K562 (cell line): Measurements from ENCODE around the gene SRRM4. TPM values are rescaled to one million over a fixed set of nuclear protein-coding genes. Genes with fewer than 3 reads are reported as not detected.

Experiments
- ARID1B ChIP-seq: fragments of 450-650 bp; IDR thresholded peaks from 2 replicates; pipeline ENCODE4 v1.6.1; 2016; ENCODE audit warnings: antibody characterized with exemption, mild to moderate bottlenecking, inconsistent platforms
- ARNT ChIP-seq, 2 experiments: fragments of 450-650 bp; IDR thresholded peaks; 2 replicates each; pipeline ENCODE4 v1.6.1; 2016; ENCODE audit warnings: mild to moderate bottlenecking in 1 of 2
- CEBPB ChIP-seq: fragments of 450-650 bp; IDR thresholded peaks from 2 replicates; pipeline ENCODE4 v1.6.1; 2016; ENCODE audit warnings: missing genetic modification characterization, missing compliant biosample characterization
- MYC ChIP-seq, 2 experiments: fragments of 250-450 bp in 1 of 2; sonication (Bioruptor Pico) in 1 of 2; IDR thresholded peaks; 2 replicates each; pipeline versions ENCODE4 v1.5.1 to v1.6.1; 2012 to 2021; ENCODE audit warnings: low read depth in 2 of 2, borderline replicate concordance in 1 of 2, improper control_type of control experiment in 1 of 2, low read length in 1 of 2, mild to moderate bottlenecking in 1 of 2, moderate library complexity in 1 of 2
- NR2C2 ChIP-seq, 2 experiments: fragments of 200-800 bp in 1 of 2; sonication (Bioruptor generic) in 1 of 2; sonication (generic) in 1 of 2; formaldehyde crosslinking in 1 of 2; IDR thresholded peaks; 2 replicates each; pipeline versions ENCODE4 v1.6.1 to v1.8.0; 2016 to 2022; ENCODE audit warnings: mild to moderate bottlenecking in 1 of 2, missing compliant biosample characterization in 1 of 2, missing genetic modification characterization in 1 of 2, missing genetic modification reagents in 1 of 2
- NUFIP1 ChIP-seq: fragments of 450-650 bp; IDR thresholded peaks from 2 replicates; pipeline ENCODE4 v1.6.1; 2018; ENCODE audit not compliant: partially characterized antibody
- PCBP2 ChIP-seq: fragments of 200-400 bp; formaldehyde crosslinking; IDR thresholded peaks from 2 replicates; pipeline ENCODE4 v1.6.1; 2018; ENCODE audit warnings: low read length, low read depth, mild to moderate bottlenecking, moderate library complexity; ENCODE audit not compliant: poor library complexity, severe bottlenecking
- PHF20 ChIP-seq: fragments of 450-650 bp; IDR thresholded peaks from 2 replicates; pipeline ENCODE4 v1.6.1; 2018; ENCODE audit not compliant: partially characterized antibody
- PPARD ChIP-seq: fragments of 250-450 bp; sonication (Bioruptor Pico); IDR thresholded peaks from 2 replicates; pipeline ENCODE4 v1.8.0; 2022; ENCODE audit warnings: inconsistent platforms, mild to moderate bottlenecking, moderate library complexity
- PRPF4 ChIP-seq: fragments of 200-400 bp; formaldehyde crosslinking; IDR thresholded peaks from one replicate; pipeline ENCODE4 v1.6.1; 2017; ENCODE audit warnings: low read length, low read depth, mild to moderate bottlenecking; ENCODE audit not compliant: insufficient read depth, poor library complexity, severe bottlenecking
- SLC30A9 ChIP-seq: fragments of 250-450 bp; sonication (Bioruptor Pico); IDR thresholded peaks from 2 replicates; pipeline ENCODE4 v1.8.0; 2022; ENCODE audit warnings: mild to moderate bottlenecking, moderate library complexity
- SMAD3 ChIP-seq: fragments of 450-650 bp; formaldehyde crosslinking; conservative IDR thresholded peaks from 2 replicates; pipeline ENCODE4 v1.4.0; 2020; ENCODE audit warnings: mild to moderate bottlenecking
- THRB ChIP-seq: fragments of 450-650 bp; formaldehyde crosslinking; conservative IDR thresholded peaks from 2 replicates; pipeline ENCODE4 v1.4.0; 2022; ENCODE audit warnings: mild to moderate bottlenecking, missing genetic modification characterization
- TSHZ1 ChIP-seq: fragments of 250-450 bp; sonication (Bioruptor Pico); IDR thresholded peaks from 2 replicates; pipeline ENCODE4 v1.4.0; 2020; ENCODE audit warnings: mild to moderate bottlenecking, moderate library complexity
- polyA plus RNA-seq, 8 experiments: library from polyadenylated mRNA; depleted of rRNA in 4 of 8; stranded (reverse) in 5 of 8; unstranded in 3 of 8; fragments of >200 nt; fragmentation: Nextera tagmentation in 2 of 8; fragmentation: Illumina TruSeq in 1 of 8; extraction: Ambion mirVana in 2 of 8; extraction: Trizol in 1 of 8; gene quantifications; 2 replicates each; pipeline versions ENCODE4 v1.2.1 to v1.2.3, GENCODE V29; 2011 to 2014; ENCODE audit warnings: inconsistent platforms in 1 of 8, missing spikeins in 1 of 8
- total RNA-seq, 7 experiments: library from RNA; depleted of rRNA in 6 of 7; stranded (reverse); fragments of >200 nt in 6 of 7; fragmentation: Illumina TruSeq in 2 of 7; extraction: Trizol in 2 of 7; gene quantifications; 2 replicates each; pipeline versions ENCODE4 v1.2.1 to v1.2.3, GENCODE V29; 2011 to 2021; ENCODE audit warnings: low replicate concordance in 1 of 7
- TF ChIP-seq, protein P1 (sequence below): fragments of 250-450 bp; sonication (Bioruptor Pico); IDR thresholded peaks from 2 replicates; pipeline ENCODE4 v1.8.0; 2022; ENCODE audit warnings: inconsistent platforms, mild to moderate bottlenecking, moderate library complexity, borderline replicate concordance

The SRRM4 gene
- total and polyA plus RNA-seq, 9 of the 15 experiments (the other 6 are each of a cell fraction or from before 2014, with no cell fraction given) = not detected

DNA sequence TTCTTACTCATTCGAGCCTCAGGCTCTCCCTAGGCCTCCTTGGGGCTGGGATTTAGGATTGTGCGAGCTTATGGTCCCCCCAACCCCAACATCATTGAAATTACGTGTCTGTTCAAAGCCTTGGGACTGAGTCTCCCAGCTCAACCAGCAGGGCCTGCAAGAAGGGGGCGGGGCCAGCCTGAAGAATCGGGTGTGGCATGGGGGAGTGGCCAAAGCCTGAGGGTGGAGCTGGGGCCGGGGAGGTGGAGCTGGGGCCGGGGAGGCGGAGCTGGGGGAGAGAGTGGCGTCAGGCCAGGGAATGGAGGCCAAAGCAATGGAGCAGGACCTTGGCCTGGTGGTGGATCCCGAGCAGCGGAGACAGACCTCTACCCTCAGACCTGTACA, 173.1 kb downstream of the SRRM4 start (continued):
- TF ChIP-seq TSHZ1 = no peak
- no peak for TF ChIP-seq CEBPB (tag)
- TF ChIP-seq SMAD3 (CRISPR knock-in tag) = no peak
- TF ChIP-seq, protein P1, sequence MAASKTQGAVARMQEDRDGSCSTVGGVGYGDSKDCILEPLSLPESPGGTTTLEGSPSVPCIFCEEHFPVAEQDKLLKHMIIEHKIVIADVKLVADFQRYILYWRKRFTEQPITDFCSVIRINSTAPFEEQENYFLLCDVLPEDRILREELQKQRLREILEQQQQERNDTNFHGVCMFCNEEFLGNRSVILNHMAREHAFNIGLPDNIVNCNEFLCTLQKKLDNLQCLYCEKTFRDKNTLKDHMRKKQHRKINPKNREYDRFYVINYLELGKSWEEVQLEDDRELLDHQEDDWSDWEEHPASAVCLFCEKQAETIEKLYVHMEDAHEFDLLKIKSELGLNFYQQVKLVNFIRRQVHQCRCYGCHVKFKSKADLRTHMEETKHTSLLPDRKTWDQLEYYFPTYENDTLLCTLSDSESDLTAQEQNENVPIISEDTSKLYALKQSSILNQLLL (CRISPR knock-in tag) = no peak
- no peak for TF ChIP-seq SLC30A9 (CRISPR knock-in tag)
- TF ChIP-seq MYC (IDR thresholded peaks at IDR 0.05; ENCODE audit: low read depth, low read length) = no peak
- TF ChIP-seq MYC (CRISPR knock-in tag; IDR thresholded peaks at IDR 0.05; ENCODE audit: borderline replicate concordance, low read depth) = no peak
- TF ChIP-seq THRB (CRISPR knock-in tag) = no peak
- TF ChIP-seq PHF20 = no peak
- TF ChIP-seq PPARD (CRISPR knock-in tag) = no peak
- no peak for TF ChIP-seq PCBP2
- TF ChIP-seq PRPF4 = no peak
- TF ChIP-seq NUFIP1 = no peak
- TF ChIP-seq ARID1B = no peak
- no peak for TF ChIP-seq NR2C2 (CRISPR knock-in tag; IDR thresholded peaks at IDR 0.05)
- TF ChIP-seq NR2C2 (tag; IDR thresholded peaks at IDR 0.05) = no peak
- no peak for TF ChIP-seq ARNT (IDR thresholded peaks at IDR 0.05)
